ENCODE measurements around the gene SYNGR1. TPM values are rescaled to one million over a fixed set of nuclear protein-coding genes. Genes with fewer than 3 reads are reported as not detected.
"Not testable (repeated sequence)": the region's sequence is repeated elsewhere in the genome, so short reads cannot be mapped to it uniquely, and the experiment has no call there.

SYNGR1 gene
- total RNA-seq, 1 donor from 2014 or later, result not detected

GRCh38 chr22:39351689-39352214 lies 2.0 kb downstream of the SYNGR1 start:
- Mint-ChIP-seq H3K4me3 (no peak overlapping the region), H3K9me3 (no peaks in the 10 kb centered on the region), H3K27ac (no peak overlapping the region), H3K4me1 (peaks cover 7% of the 10 kb centered on the region), H3K27me3 (peaks cover 29% of the 10 kb centered on the region), H3K36me3 (ENCODE audit: low read depth) (no peaks in the 10 kb centered on the region)
- no peak for DNase-seq
- intact Hi-C loops (cut with micrococcal nuclease), result no loop called here

- Mint-ChIP-seq H3K27ac (no peak overlapping the region), H3K4me3 (no peak overlapping the region), H3K4me1 (peaks cover 7% of the 10 kb centered on the region), H3K9me3 (no peaks in the 10 kb centered on the region), H3K36me3 (ENCODE audit: low read depth) (no peaks in the 10 kb centered on the region), H3K27me3 (peaks cover 28% of the 10 kb centered on the region)
- DNase-seq, result no peak
- intact Hi-C loops (cut with micrococcal nuclease), result no loop called here
Measured at GRCh38 chr22:39352306-39352891, 2.6 kb downstream of the SYNGR1 start.

GRCh38 chr22:39353346-39353745 lies 3.6 kb downstream of the SYNGR1 start:
- peaks cover 7% of the 10 kb centered on the region for H3K4me1 Mint-ChIP-seq
- H3K4me3 Mint-ChIP-seq, result no peak overlapping the region
- intact Hi-C loops (cut with micrococcal nuclease), result no loop called here
- no peaks in the 10 kb centered on the region for H3K9me3 Mint-ChIP-seq
- H3K36me3 Mint-ChIP-seq (ENCODE audit: low read depth), result no peaks in the 10 kb centered on the region
- no peak for DNase-seq
- H3K27ac Mint-ChIP-seq, result no peak overlapping the region
- peaks cover 25% of the 10 kb centered on the region for H3K27me3 Mint-ChIP-seq

- H3K4me1 Mint-ChIP-seq, result peaks cover 2% of the 10 kb centered on the region
- no peak overlapping the region for H3K27ac Mint-ChIP-seq
- H3K27me3 Mint-ChIP-seq, result peaks cover 14% of the 10 kb centered on the region
- no peak overlapping the region for H3K4me3 Mint-ChIP-seq
- DNase-seq, result no peak
- intact Hi-C loops (cut with micrococcal nuclease), result no loop called here
- no peaks in the 10 kb centered on the region for H3K36me3 Mint-ChIP-seq (ENCODE audit: low read depth)
- no peaks in the 10 kb centered on the region for H3K9me3 Mint-ChIP-seq
Measured at GRCh38 chr22:39355080-39355479, 5.3 kb downstream of the SYNGR1 start.

- H3K4me3 Mint-ChIP-seq; H3K36me3 Mint-ChIP-seq (ENCODE audit: low read depth); H3K9me3 Mint-ChIP-seq; H3K27ac Mint-ChIP-seq; H3K4me1 Mint-ChIP-seq; DNase-seq; H3K27me3 Mint-ChIP-seq; intact Hi-C loops (cut with micrococcal nuclease): not testable (repeated sequence)
Measured at GRCh38 chr22:39355805-39356204, 6.0 kb downstream of the SYNGR1 start.

- no peaks in the 10 kb centered on the region for H3K36me3 Mint-ChIP-seq (ENCODE audit: low read depth)
- H3K4me1 Mint-ChIP-seq, result no peaks in the 10 kb centered on the region
- peaks cover 5% of the 10 kb centered on the region for H3K27me3 Mint-ChIP-seq
- H3K9me3 Mint-ChIP-seq, result no peaks in the 10 kb centered on the region
- no peak overlapping the region for H3K27ac Mint-ChIP-seq
- intact Hi-C loops (cut with micrococcal nuclease), result no loop called here
- DNase-seq, result no peak
- no peak overlapping the region for H3K4me3 Mint-ChIP-seq
Measured at GRCh38 chr22:39356464-39356863, 6.7 kb downstream of the SYNGR1 start.

- H3K36me3 Mint-ChIP-seq (ENCODE audit: low read depth); H3K4me3 Mint-ChIP-seq; H3K4me1 Mint-ChIP-seq; intact Hi-C loops (cut with micrococcal nuclease); DNase-seq; H3K9me3 Mint-ChIP-seq; H3K27me3 Mint-ChIP-seq; H3K27ac Mint-ChIP-seq: not testable (repeated sequence)
Measured at GRCh38 chr22:39357110-39358108, 7.6 kb downstream of the SYNGR1 start.

GRCh38 chr22:39358197-39358596 lies 8.4 kb downstream of the SYNGR1 start:
- DNase-seq; H3K36me3 Mint-ChIP-seq (ENCODE audit: low read depth); H3K9me3 Mint-ChIP-seq; intact Hi-C loops (cut with micrococcal nuclease); H3K27me3 Mint-ChIP-seq; H3K4me3 Mint-ChIP-seq; H3K4me1 Mint-ChIP-seq; H3K27ac Mint-ChIP-seq: not testable (repeated sequence)

GRCh38 chr22:39359659-39360195 lies 9.9 kb downstream of the SYNGR1 start:
- no peak for DNase-seq
- H3K27ac Mint-ChIP-seq, result no peak overlapping the region
- H3K4me3 Mint-ChIP-seq, result no peak overlapping the region
- peaks cover 2% of the 10 kb centered on the region for H3K27me3 Mint-ChIP-seq
- intact Hi-C loops (cut with micrococcal nuclease), result no loop called here
- no peaks in the 10 kb centered on the region for H3K9me3 Mint-ChIP-seq
- no peaks in the 10 kb centered on the region for H3K36me3 Mint-ChIP-seq (ENCODE audit: low read depth)
- H3K4me1 Mint-ChIP-seq, result no peaks in the 10 kb centered on the region

- intact Hi-C loops (cut with micrococcal nuclease), result no loop called here
- DNase-seq, result no peak
- Mint-ChIP-seq H3K36me3 (ENCODE audit: low read depth) (no peaks in the 10 kb centered on the region), H3K9me3 (no peaks in the 10 kb centered on the region), H3K4me3 (no peak overlapping the region), H3K27me3 (peaks cover 2% of the 10 kb centered on the region), H3K27ac (no peak overlapping the region), H3K4me1 (no peaks in the 10 kb centered on the region)
Measured at GRCh38 chr22:39360242-39360641, 10.5 kb downstream of the SYNGR1 start.

GRCh38 chr22:39360674-39361413 lies 11.1 kb downstream of the SYNGR1 start:
- Mint-ChIP-seq H3K27me3 (peaks cover 2% of the 10 kb centered on the region), H3K4me1 (no peaks in the 10 kb centered on the region), H3K9me3 (no peaks in the 10 kb centered on the region), H3K36me3 (ENCODE audit: low read depth) (no peaks in the 10 kb centered on the region), H3K27ac (no peak overlapping the region), H3K4me3 (no peak overlapping the region)
- DNase-seq, result no peak
- intact Hi-C loops (cut with micrococcal nuclease), result no loop called here

GRCh38 chr22:39361496-39361895 lies 11.7 kb downstream of the SYNGR1 start:
- Mint-ChIP-seq H3K4me3 (no peak overlapping the region), H3K36me3 (ENCODE audit: low read depth) (no peaks in the 10 kb centered on the region), H3K27ac (no peak overlapping the region), H3K4me1 (no peaks in the 10 kb centered on the region), H3K27me3 (peaks cover 2% of the 10 kb centered on the region), H3K9me3 (no peaks in the 10 kb centered on the region)
- DNase-seq, result no peak
- intact Hi-C loops (cut with micrococcal nuclease), result no loop called here

- Mint-ChIP-seq H3K27ac (no peak overlapping the region), H3K36me3 (ENCODE audit: low read depth) (no peaks in the 10 kb centered on the region), H3K9me3 (no peaks in the 10 kb centered on the region), H3K4me1 (no peaks in the 10 kb centered on the region), H3K27me3 (peaks cover 2% of the 10 kb centered on the region), H3K4me3 (no peak overlapping the region)
- intact Hi-C loops (cut with micrococcal nuclease), result no loop called here
- no peak for DNase-seq
Measured at GRCh38 chr22:39362271-39362670, 12.5 kb downstream of the SYNGR1 start.
